Chondrocyte (in vitro differentiated cells): ENCODE results near the gene PHYKPL. TPM values are rescaled to one million over a fixed set of nuclear protein-coding genes. Genes with fewer than 3 reads are reported as not detected.

Source experiments
- DNase-seq: peaks from one replicate; pipeline ENCODE4 v3.0.0; 2021; ENCODE audit warnings: mixed read lengths, low spot score
- H3K27ac Mint-ChIP-seq: one replicate; pipeline ENCODE4 v1.8.0; 2021; ENCODE audit warnings: mild to moderate bottlenecking, moderate library complexity, mixed read lengths; ENCODE audit not compliant: unreplicated experiment
- H3K27me3 Mint-ChIP-seq: 2 replicates; pipeline ENCODE4 v1.8.0; 2021; ENCODE audit warnings: low read depth, mixed read lengths
- H3K36me3 Mint-ChIP-seq: 2 replicates; pipeline ENCODE4 v1.8.0; 2021; ENCODE audit warnings: low read depth, mixed read lengths
- H3K4me1 Mint-ChIP-seq: 2 replicates; pipeline ENCODE4 v1.8.0; 2021; ENCODE audit warnings: low read depth, mild to moderate bottlenecking, mixed read lengths
- H3K4me3 Mint-ChIP-seq: one replicate; pipeline ENCODE4 v1.8.0; 2021; ENCODE audit warnings: mild to moderate bottlenecking, moderate library complexity, mixed read lengths; ENCODE audit not compliant: unreplicated experiment
- H3K9me3 Mint-ChIP-seq: 2 replicates; pipeline ENCODE4 v1.8.0; 2021; ENCODE audit warnings: low read depth, mixed read lengths
- CTCF ChIP-seq: fragments of 200-600 bp; sonication (generic); IDR thresholded peaks from 2 replicates; pipeline ENCODE4 v1.5.0; 2021; ENCODE audit warnings: antibody characterized with exemption, mild to moderate bottlenecking, moderate library complexity
- total RNA-seq: library from RNA; stranded (reverse); gene quantifications from 3 replicates; pipeline ENCODE4 v1.2.1, GENCODE V29; 2021

Gene PHYKPL
- total RNA-seq, 1 donor from 2014 or later = 43.8 TPM

DNA sequence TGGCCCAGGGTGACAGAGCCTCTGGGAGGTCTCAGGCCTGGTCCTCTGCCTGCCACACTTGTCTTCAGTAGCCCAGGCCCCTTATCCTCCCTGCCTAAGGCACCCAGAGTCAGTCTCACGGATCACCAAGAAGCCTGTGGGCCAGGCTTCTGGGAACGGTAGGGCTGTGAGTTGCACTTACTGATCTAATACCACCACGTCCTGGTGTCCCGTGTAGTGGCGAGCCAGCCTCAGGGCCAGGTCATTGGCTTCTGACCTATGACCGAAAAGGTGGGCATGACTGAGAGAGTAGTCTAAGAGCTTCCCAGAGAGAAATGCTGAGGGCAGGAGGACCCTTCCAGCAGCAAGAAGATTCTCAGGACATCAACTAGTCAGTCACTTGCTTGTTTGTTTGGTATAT is 7.4 kb downstream of the PHYKPL start:
- no peak overlapping the region for H3K27ac Mint-ChIP-seq
- no peak for TF ChIP-seq CTCF
- H3K36me3 Mint-ChIP-seq = peaks cover 29% of the 10 kb centered on the region
- H3K9me3 Mint-ChIP-seq = peaks cover 10% of the 10 kb centered on the region
- peak; percentile 55 for DNase-seq
- H3K27me3 Mint-ChIP-seq = no peaks in the 10 kb centered on the region
- no peak overlapping the region for H3K4me3 Mint-ChIP-seq
- peaks cover 18% of the 10 kb centered on the region for H3K4me1 Mint-ChIP-seq

DNA sequence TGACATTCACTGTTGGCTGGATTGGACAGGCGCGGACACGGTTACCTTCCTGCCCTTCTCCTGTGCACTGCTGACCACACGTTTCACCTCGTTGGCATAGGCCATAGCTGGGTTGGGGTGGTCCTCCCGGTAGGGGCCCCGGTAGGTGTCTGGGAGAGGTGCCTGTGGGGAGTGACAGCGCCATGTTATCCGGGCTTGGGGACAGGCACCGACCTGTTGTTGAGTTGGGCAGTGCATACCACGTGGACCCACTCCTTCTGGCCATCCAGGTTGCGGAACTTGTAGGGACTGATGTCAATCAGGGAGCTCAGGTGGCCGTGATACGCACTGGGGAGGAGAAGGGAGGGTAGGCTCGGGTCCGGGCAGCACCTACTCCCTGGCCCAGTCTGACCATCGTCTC is 8.2 kb downstream of the PHYKPL start:
- peak; percentile 79 for DNase-seq
- no peak overlapping the region for H3K27ac Mint-ChIP-seq
- no peaks in the 10 kb centered on the region for H3K27me3 Mint-ChIP-seq
- peaks cover 12% of the 10 kb centered on the region for H3K4me1 Mint-ChIP-seq
- H3K9me3 Mint-ChIP-seq = peaks cover 10% of the 10 kb centered on the region
- no peak overlapping the region for H3K4me3 Mint-ChIP-seq
- TF ChIP-seq CTCF = no peak
- peaks cover 26% of the 10 kb centered on the region for H3K36me3 Mint-ChIP-seq

GRCh38 chr5:178223828-178224335 is 8.7 kb downstream of the PHYKPL start:
- Mint-ChIP-seq H3K4me3 (no peak overlapping the region), H3K27me3 (no peaks in the 10 kb centered on the region), H3K27ac (peak overlapping the region; percentile 23), H3K36me3 (peaks cover 24% of the 10 kb centered on the region), H3K9me3 (peaks cover 10% of the 10 kb centered on the region), H3K4me1 (peaks cover 10% of the 10 kb centered on the region)
- peak; percentile 79 for DNase-seq
- TF ChIP-seq CTCF = no peak

DNA sequence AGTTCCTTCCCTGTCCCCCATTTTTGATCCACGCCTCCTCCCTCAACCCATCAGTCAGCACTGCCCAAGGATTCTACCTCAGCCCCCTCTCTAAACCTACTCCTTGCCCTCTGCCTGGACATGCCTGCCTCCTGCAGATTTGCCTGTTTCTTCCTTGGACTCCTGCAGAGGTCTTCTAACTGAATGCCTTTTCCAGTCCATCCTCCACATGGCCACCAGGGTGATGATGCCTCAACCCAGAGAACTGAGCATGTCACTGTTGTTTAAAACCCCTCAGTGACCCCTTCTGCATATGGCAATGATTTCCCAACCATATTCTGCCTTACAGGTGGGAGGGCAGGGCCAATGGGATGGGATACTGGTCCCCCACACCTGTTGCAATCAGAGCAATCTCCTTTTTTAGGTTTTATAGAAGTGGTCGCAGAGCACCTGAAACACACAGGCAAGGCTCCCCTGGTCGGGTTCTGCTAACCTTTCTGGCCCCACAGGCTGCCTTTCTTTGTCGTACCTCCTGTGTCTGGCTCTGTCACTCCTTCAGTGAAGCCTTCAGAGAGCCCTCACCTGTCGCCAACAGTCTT is 9.3 kb downstream of the PHYKPL start:
- no peak overlapping the region for H3K4me3 Mint-ChIP-seq
- no peaks in the 10 kb centered on the region for H3K27me3 Mint-ChIP-seq
- H3K4me1 Mint-ChIP-seq = peaks cover 16% of the 10 kb centered on the region
- peak; percentile 19 for DNase-seq
- peaks cover 20% of the 10 kb centered on the region for H3K36me3 Mint-ChIP-seq
- peaks cover 10% of the 10 kb centered on the region for H3K9me3 Mint-ChIP-seq
- TF ChIP-seq CTCF = no peak
- H3K27ac Mint-ChIP-seq = no peak overlapping the region

- H3K36me3 Mint-ChIP-seq = peaks cover 11% of the 10 kb centered on the region
Observed at GRCh38 chr5:178222292-178222691, 10.3 kb downstream of the PHYKPL start.

More at GRCh38 chr5:178222292-178222691, 10.3 kb downstream of the PHYKPL start:
- Mint-ChIP-seq H3K27ac (no peak overlapping the region), H3K4me1 (peaks cover 9% of the 10 kb centered on the region), H3K27me3 (no peaks in the 10 kb centered on the region), H3K9me3 (peaks cover 2% of the 10 kb centered on the region), H3K4me3 (no peak overlapping the region)
- no peak for TF ChIP-seq CTCF
- peak; percentile 67 for DNase-seq
